K562 (cell line): ENCODE measurements around the gene FKBP8. TPM values are rescaled to one million over a fixed set of nuclear protein-coding genes. Genes with fewer than 3 reads are reported as not detected.

ENCODE experiments used
- CBFA2T3 ChIP-seq: fragments of 450-650 bp; IDR thresholded peaks from 2 replicates; pipeline ENCODE4 v1.6.1; 2017
- CTCFL ChIP-seq: IDR thresholded peaks from 2 replicates; pipeline ENCODE4 v1.6.1; 2011; ENCODE audit warnings: borderline replicate concordance, low read depth, mild to moderate bottlenecking, moderate library complexity, low read length; ENCODE audit not compliant: insufficient read depth, poor library complexity, severe bottlenecking
- GTF3C2 ChIP-seq: IDR thresholded peaks from 3 replicates; pipeline ENCODE4 v1.6.1; 2011; ENCODE audit warnings: borderline replicate concordance, mild to moderate bottlenecking, moderate library complexity; ENCODE audit not compliant: insufficient read length; ENCODE audit errors: extremely low read depth
- SMAD3 ChIP-seq: fragments of 450-650 bp; formaldehyde crosslinking; conservative IDR thresholded peaks from 2 replicates; pipeline ENCODE4 v1.4.0; 2020; ENCODE audit warnings: mild to moderate bottlenecking
- SRSF3 ChIP-seq: fragments of 200-400 bp; formaldehyde crosslinking; IDR thresholded peaks from 2 replicates; pipeline ENCODE4 v1.6.1; 2016; ENCODE audit warnings: mild to moderate bottlenecking, low read length, moderate library complexity; ENCODE audit not compliant: insufficient read depth
- TARDBP ChIP-seq: fragments of 450-650 bp; IDR thresholded peaks from 2 replicates; pipeline ENCODE4 v1.6.1; 2016
- TBL1XR1 ChIP-seq, 2 experiments: IDR thresholded peaks; 2 replicates each; pipeline ENCODE4 v1.6.1; 2012; ENCODE audit warnings: improper control_type of control experiment in 2 of 2, low read length in 2 of 2, mild to moderate bottlenecking in 1 of 2
- TRIM24 ChIP-seq, 2 experiments: fragments of 450-650 bp; IDR thresholded peaks; 2 replicates each; pipeline ENCODE4 v1.6.1; 2016
- ZNF699 ChIP-seq: fragments of 250-450 bp; sonication (Bioruptor Pico); IDR thresholded peaks from 2 replicates; pipeline ENCODE4 v1.8.0; 2021; ENCODE audit warnings: mild to moderate bottlenecking, moderate library complexity; ENCODE audit not compliant: insufficient replicate concordance
- polyA plus RNA-seq, 8 experiments: library from polyadenylated mRNA; depleted of rRNA in 4 of 8; stranded (reverse) in 5 of 8; unstranded in 3 of 8; fragments of >200 nt; fragmentation: Nextera tagmentation in 2 of 8; fragmentation: Illumina TruSeq in 1 of 8; extraction: Ambion mirVana in 2 of 8; extraction: Trizol in 1 of 8; gene quantifications; 2 replicates each; pipeline versions ENCODE4 v1.2.1 to v1.2.3, GENCODE V29; 2011 to 2014; ENCODE audit warnings: inconsistent platforms in 1 of 8, missing spikeins in 1 of 8
- total RNA-seq, 7 experiments: library from RNA; depleted of rRNA in 6 of 7; stranded (reverse); fragments of >200 nt in 6 of 7; fragmentation: Illumina TruSeq in 2 of 7; extraction: Trizol in 2 of 7; gene quantifications; 2 replicates each; pipeline versions ENCODE4 v1.2.1 to v1.2.3, GENCODE V29; 2011 to 2021; ENCODE audit warnings: low replicate concordance in 1 of 7
- TF ChIP-seq, protein P1 (sequence below), 2 experiments: fragments of 450-650 bp; IDR thresholded peaks; 2 replicates each; pipeline ENCODE4 v1.6.1; 2016; ENCODE audit warnings: mild to moderate bottlenecking in 2 of 2, borderline replicate concordance in 1 of 2, low read depth in 1 of 2, moderate library complexity in 1 of 2
- TF ChIP-seq, protein P2 (sequence below), 3 experiments: fragments of 200-800 bp in 1 of 3; sonication (Bioruptor generic) in 1 of 3; sonication (generic) in 1 of 3; formaldehyde crosslinking in 1 of 3; IDR thresholded peaks; 2 replicates each; pipeline versions ENCODE4 v1.6.1 to v1.8.0; 2016 to 2022; ENCODE audit warnings: mild to moderate bottlenecking in 2 of 3, missing compliant biosample characterization in 2 of 3, missing genetic modification characterization in 2 of 3, missing genetic modification reagents in 1 of 3

FKBP8 gene
- total and polyA plus RNA-seq, 9 of the 15 experiments (the other 6 are each of a cell fraction or from before 2014, with no cell fraction given): 0.46 to 236 (median 104) TPM

- TF ChIP-seq, protein P1, sequence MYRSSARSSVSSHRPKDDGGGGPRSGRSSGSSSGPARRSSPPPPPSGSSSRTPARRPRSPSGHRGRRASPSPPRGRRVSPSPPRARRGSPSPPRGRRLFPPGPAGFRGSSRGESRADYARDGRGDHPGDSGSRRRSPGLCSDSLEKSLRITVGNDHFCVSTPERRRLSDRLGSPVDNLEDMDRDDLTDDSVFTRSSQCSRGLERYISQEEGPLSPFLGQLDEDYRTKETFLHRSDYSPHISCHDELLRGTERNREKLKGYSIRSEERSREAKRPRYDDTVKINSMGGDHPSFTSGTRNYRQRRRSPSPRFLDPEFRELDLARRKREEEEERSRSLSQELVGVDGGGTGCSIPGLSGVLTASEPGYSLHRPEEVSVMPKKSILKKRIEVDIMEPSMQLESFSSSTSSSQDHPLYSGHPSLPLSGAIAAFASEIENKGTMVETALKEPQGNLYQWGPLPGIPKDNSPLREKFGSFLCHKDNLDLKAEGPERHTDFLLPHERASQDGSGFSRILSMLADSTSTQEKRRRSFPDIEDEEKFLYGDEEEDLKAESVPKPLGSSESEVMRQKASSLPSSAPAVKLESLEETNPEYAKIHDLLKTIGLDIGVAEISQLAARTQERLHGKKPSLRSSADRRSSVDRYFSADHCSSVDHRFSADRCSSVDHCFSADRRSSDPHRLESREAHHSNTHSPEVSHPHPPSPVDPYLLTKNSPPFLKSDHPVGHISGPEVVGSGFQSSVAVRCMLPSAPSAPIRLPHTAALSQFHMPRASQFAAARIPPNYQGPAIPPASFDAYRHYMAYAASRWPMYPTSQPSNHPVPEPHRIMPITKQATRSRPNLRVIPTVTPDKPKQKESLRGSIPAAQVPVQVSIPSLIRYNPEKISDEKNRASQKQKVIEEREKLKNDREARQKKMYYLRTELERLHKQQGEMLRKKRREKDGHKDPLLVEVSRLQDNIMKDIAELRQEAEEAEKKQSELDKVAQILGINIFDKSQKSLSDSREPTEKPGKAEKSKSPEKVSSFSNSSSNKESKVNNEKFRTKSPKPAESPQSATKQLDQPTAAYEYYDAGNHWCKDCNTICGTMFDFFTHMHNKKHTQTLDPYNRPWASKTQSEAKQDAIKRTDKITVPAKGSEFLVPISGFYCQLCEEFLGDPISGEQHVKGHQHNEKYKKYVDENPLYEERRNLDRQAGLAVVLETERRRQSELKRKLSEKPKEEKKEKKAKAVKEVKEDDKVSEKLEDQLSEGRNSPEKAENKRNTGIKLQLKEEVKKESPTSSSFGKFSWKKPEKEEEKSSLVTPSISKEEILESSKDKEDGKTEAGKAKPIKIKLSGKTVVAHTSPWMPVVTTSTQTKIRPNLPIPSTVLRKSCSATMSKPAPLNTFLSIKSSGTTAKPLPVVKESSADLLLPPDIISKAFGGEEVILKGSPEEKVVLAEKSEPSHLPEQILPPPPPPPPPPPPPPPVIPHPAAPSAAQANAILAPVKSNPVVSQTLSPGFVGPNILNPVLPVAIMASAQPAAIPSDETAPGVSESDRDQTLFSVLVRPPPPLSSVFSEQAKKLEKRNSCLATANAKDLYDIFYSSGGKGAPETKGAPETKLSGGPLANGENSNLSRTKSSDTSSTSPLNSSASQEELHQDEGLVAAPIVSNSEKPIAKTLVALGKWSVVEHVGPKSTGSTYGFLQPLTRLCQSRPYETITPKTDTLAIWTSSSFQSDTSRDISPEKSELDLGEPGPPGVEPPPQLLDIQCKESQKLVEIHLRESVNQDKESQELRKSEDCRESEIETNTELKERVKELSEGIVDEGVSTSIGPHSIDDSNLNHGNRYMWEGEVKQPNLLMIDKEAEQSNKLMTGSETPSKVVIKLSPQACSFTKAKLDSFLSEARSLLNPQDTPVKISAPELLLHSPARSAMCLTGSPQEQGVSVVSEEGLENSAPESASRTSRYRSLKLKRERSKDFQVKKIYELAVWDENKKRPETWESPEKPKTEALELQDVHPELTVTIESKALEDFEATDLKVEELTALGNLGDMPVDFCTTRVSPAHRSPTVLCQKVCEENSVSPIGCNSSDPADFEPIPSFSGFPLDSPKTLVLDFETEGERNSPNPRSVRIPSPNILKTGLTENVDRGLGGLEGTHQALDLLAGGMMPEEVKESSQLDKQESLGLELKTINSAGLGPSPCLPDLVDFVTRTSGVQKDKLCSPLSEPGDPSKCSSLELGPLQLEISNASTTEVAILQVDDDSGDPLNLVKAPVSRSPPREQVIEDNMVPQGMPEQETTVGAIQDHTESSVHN (IDR thresholded peaks at IDR 0.05; ENCODE audit: borderline replicate concordance in 1 of 2, low read depth in 1 of 2): no peak
- no peak for TF ChIP-seq TRIM24 (IDR thresholded peaks at IDR 0.05)
- TF ChIP-seq GTF3C2: no peak
- TF ChIP-seq CBFA2T3: no peak
- no peak for TF ChIP-seq ZNF699
- TF ChIP-seq CTCFL: peak; percentile 76
- TF ChIP-seq TARDBP: no peak
- TF ChIP-seq SMAD3: no peak
- peak in 1 of 2 experiments; percentile 60; a peak in 1 of 4 replicates for TF ChIP-seq TBL1XR1 (IDR thresholded peaks at IDR 0.05; ENCODE audit: low read length in 2 of 2)
- TF ChIP-seq SRSF3: no peak
- TF ChIP-seq, protein P2, sequence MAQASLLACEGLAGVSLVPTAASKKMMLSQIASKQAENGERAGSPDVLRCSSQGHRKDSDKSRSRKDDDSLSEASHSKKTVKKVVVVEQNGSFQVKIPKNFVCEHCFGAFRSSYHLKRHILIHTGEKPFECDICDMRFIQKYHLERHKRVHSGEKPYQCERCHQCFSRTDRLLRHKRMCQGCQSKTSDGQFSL (CRISPR knock-in tag; IDR thresholded peaks at IDR 0.05): no peak
- TF ChIP-seq, protein P2 (tag; IDR thresholded peaks at IDR 0.05): no peak
These were observed 21.1 kb downstream of the FKBP8 start (continued) for GRCh38 chr19:18522124-18522861.
